ENCODE results near the gene MARK3. TPM values are rescaled to one million over a fixed set of nuclear protein-coding genes. Genes with fewer than 3 reads are reported as not detected.

MARK3 gene
- total and polyA plus RNA-seq, 2 of the 13 experiments (the other 11 are each of a cell fraction or from before 2014, with no cell fraction given) = 47.7 to 56.6 TPM

- TF ChIP-seq YY1 (IDR thresholded peaks at IDR 0.05; ENCODE audit: insufficient read depth, insufficient replicate concordance, low read depth, low read length) (peak; percentile 98), ZBTB7B (CRISPR knock-in tag; IDR thresholded peaks at IDR 0.05) (no peak; the same call in 1 of the 2 replicates), ZNF605 (CRISPR knock-in tag; IDR thresholded peaks at IDR 0.05) (peak; percentile 66; the same call in 1 of the 2 replicates), ZNF121 (CRISPR knock-in tag; IDR thresholded peaks at IDR 0.05) (no peak), PTBP1 (IDR thresholded peaks at IDR 0.05; ENCODE audit: low read depth, low read length, poor library complexity, severe bottlenecking) (no peak), ZNF430 (CRISPR knock-in tag; IDR thresholded peaks at IDR 0.05) (peak; percentile 25; the same call in 1 of the 2 replicates), ZNF784 (CRISPR knock-in tag; IDR thresholded peaks at IDR 0.05; ENCODE audit: borderline replicate concordance) (no peak; the same call in 1 of the 2 replicates), DMAP1 (CRISPR knock-in tag; IDR thresholded peaks at IDR 0.05) (peak; percentile 28; the same call in 1 of the 2 replicates), ZNF672 (CRISPR knock-in tag; IDR thresholded peaks at IDR 0.05) (no peak), HHEX (CRISPR knock-in tag; IDR thresholded peaks at IDR 0.05) (no peak), ZNF383 (CRISPR knock-in tag; IDR thresholded peaks at IDR 0.05; ENCODE audit: borderline replicate concordance) (no peak), RBAK (CRISPR knock-in tag; IDR thresholded peaks at IDR 0.05) (no peak), NFIB (CRISPR knock-in tag; IDR thresholded peaks at IDR 0.05; ENCODE audit: borderline replicate concordance) (no peak), MLX (CRISPR knock-in tag; IDR thresholded peaks at IDR 0.05) (no peak), ARNT (IDR thresholded peaks at IDR 0.05) (no peak), KLF6 (CRISPR knock-in tag; IDR thresholded peaks at IDR 0.05) (no peak), ZNF766 (CRISPR knock-in tag; IDR thresholded peaks at IDR 0.05; ENCODE audit: borderline replicate concordance) (no peak), ZFP36 (IDR thresholded peaks at IDR 0.05; ENCODE audit: borderline replicate concordance, low read depth, low read length, partially characterized antibody) (no peak), ZNF614 (CRISPR knock-in tag; IDR thresholded peaks at IDR 0.05; ENCODE audit: borderline replicate concordance) (no peak), ZSCAN5A (CRISPR knock-in tag; IDR thresholded peaks at IDR 0.05; ENCODE audit: borderline replicate concordance) (no peak), POLR2G (IDR thresholded peaks at IDR 0.05; ENCODE audit: low read depth, low read length) (peak; percentile 91), ZNF609 (CRISPR knock-in tag; IDR thresholded peaks at IDR 0.05; ENCODE audit: borderline replicate concordance) (no peak), ZSCAN22 (CRISPR knock-in tag; IDR thresholded peaks at IDR 0.05) (no peak; the same call in 1 of the 2 replicates)
Measured at GRCh38 chr14:103385152-103385928, at the start of gene MARK3 (continued).
